A549 (cell line): Measurements from ENCODE around the gene MAPK6. TPM values are rescaled to one million over a fixed set of nuclear protein-coding genes. Genes with fewer than 3 reads are reported as not detected.

Experiments
- ATAC-seq, 2 experiments: fragments of 200-7000 bp in 1 of 2; fragments of >200 bp in 1 of 2; cut with Nextera tagmentation in 1 of 2; cut with Tn5 transposase in 1 of 2; 3 replicates each; pipeline versions ENCODE4 v1.8.0 to v1.9.1; 2018 to 2020; ENCODE audit warnings: mild to moderate bottlenecking in 1 of 2, moderate library complexity in 1 of 2
- CTCF ChIA-PET: fragments of 300-600 bp; sonication (Branson Sonifier 250); formaldehyde crosslinking; extraction: SDS; loops from one replicate; lab custom pipeline; 2021; ENCODE audit warnings: antibody characterized with exemption, inconsistent platforms; lab: Yijun Ruan, JAX
- POLR2A ChIA-PET: fragments of 350-600 bp; formaldehyde crosslinking; extraction: SDS; loops from one replicate; lab custom pipeline; 2021; ENCODE audit warnings: antibody characterized with exemption, inconsistent platforms; lab: Yijun Ruan, JAX
- DNase-seq, 2 experiments: peaks; one replicate each; pipeline versions ENCODE4 v3.0.0 to v3.0.0-alpha.2; 2011 to 2016; ENCODE audit warnings: low read depth in 1 of 2, low spot score in 1 of 2
- FAIRE-seq: peaks from 2 replicates; lab custom pipeline; 2011; peaks lifted over from hg19 to GRCh38; lab: Jason Lieb, UNC
- H3K27ac ChIP-seq, 2 experiments: fragments of >200 bp; sonication (Bioruptor Twin); formaldehyde crosslinking; 3 replicates each; pipeline ENCODE4 v1.5.1; 2016 to 2017
- H3K4me1 ChIP-seq: fragments of >200 bp; sonication (Bioruptor Twin); formaldehyde crosslinking; 3 replicates; pipeline ENCODE4 v1.6.1; 2016
- H3K4me2 ChIP-seq: fragments of >200 bp; sonication (Bioruptor Twin); formaldehyde crosslinking; 3 replicates; pipeline ENCODE4 v1.6.1; 2016
- H3K4me3 ChIP-seq: fragments of >200 bp; sonication (Bioruptor Twin); formaldehyde crosslinking; 3 replicates; pipeline ENCODE4 v1.5.1; 2016
- H3K9me3 ChIP-seq: fragments of >200 bp; sonication (Bioruptor Twin); formaldehyde crosslinking; 3 replicates; pipeline ENCODE4 v1.6.1; 2016
- BHLHE40 ChIP-seq: IDR thresholded peaks from 2 replicates; pipeline ENCODE4 v1.6.1; 2012; ENCODE audit warnings: low read depth, low read length, inconsistent platforms
- CBX2 ChIP-seq: fragments of 200-600 bp; sonication (generic); IDR thresholded peaks from 2 replicates; pipeline ENCODE4 v1.6.1; 2016; ENCODE audit warnings: low read depth, mild to moderate bottlenecking, borderline replicate concordance
- CEBPB ChIP-seq, 2 experiments: fragments of >200 bp in 1 of 2; sonication (Bioruptor Twin) in 1 of 2; formaldehyde crosslinking in 1 of 2; IDR thresholded peaks; 2 replicates each; pipeline ENCODE4 v1.6.1; 2012 to 2016
- CHD4 ChIP-seq: fragments of 200-600 bp; sonication (generic); IDR thresholded peaks from 2 replicates; pipeline ENCODE4 v1.6.1; 2016; ENCODE audit warnings: antibody characterized with exemption, mild to moderate bottlenecking, borderline replicate concordance
- E2F6 ChIP-seq: IDR thresholded peaks from 2 replicates; pipeline ENCODE4 v1.6.1; 2012; ENCODE audit warnings: low read depth, borderline replicate concordance
- EHMT2 ChIP-seq: fragments of 200-600 bp; sonication (generic); IDR thresholded peaks from 2 replicates; pipeline ENCODE4 v1.6.1; 2016; ENCODE audit warnings: antibody characterized with exemption, low read depth, mild to moderate bottlenecking, moderate library complexity
- ELK1 ChIP-seq: fragments of 150-350 bp; IDR thresholded peaks from 2 replicates; pipeline ENCODE4 v1.6.1; 2014; ENCODE audit warnings: low read depth, mild to moderate bottlenecking, low read length
- EP300 ChIP-seq, 2 experiments: fragments of >200 bp; sonication (Bioruptor Twin); formaldehyde crosslinking; IDR thresholded peaks; 2 replicates in 1 of 2; 3 replicates in 1 of 2; pipeline ENCODE4 v1.6.1; 2016 to 2017
- ESRRA ChIP-seq: fragments of 150-350 bp; IDR thresholded peaks from 2 replicates; pipeline ENCODE4 v1.6.1; 2014; ENCODE audit warnings: mild to moderate bottlenecking, low read length, borderline replicate concordance
- FOSB ChIP-seq: fragments of 250-450 bp; sonication (Bioruptor Pico); IDR thresholded peaks from 2 replicates; pipeline ENCODE4 v1.5.0; 2020; ENCODE audit warnings: mild to moderate bottlenecking, moderate library complexity
- FOSL2 ChIP-seq, 2 experiments: fragments of 450-650 bp in 1 of 2; fragments of >200 bp in 1 of 2; sonication (Bioruptor Twin) in 1 of 2; formaldehyde crosslinking; IDR thresholded peaks; 2 replicates each; pipeline versions ENCODE4 v1.5.0 to v1.6.1; 2016 to 2020; ENCODE audit warnings: mild to moderate bottlenecking in 1 of 2, moderate library complexity in 1 of 2
- HEYL ChIP-seq: fragments of 250-450 bp; sonication (Bioruptor Pico); IDR thresholded peaks from 2 replicates; pipeline ENCODE4 v1.8.0; 2021; ENCODE audit warnings: mild to moderate bottlenecking, moderate library complexity
- HOXA7 ChIP-seq: fragments of 250-450 bp; sonication (Bioruptor Pico); IDR thresholded peaks from 2 replicates; pipeline ENCODE4 v1.5.0; 2020; ENCODE audit warnings: mild to moderate bottlenecking, moderate library complexity
- NFE2L2 ChIP-seq: fragments of 150-350 bp; conservative IDR thresholded peaks from 2 replicates; pipeline ENCODE4 v1.6.1; 2014; ENCODE audit warnings: low read length
- PHF8 ChIP-seq: fragments of 200-600 bp; sonication (generic); IDR thresholded peaks from 2 replicates; pipeline ENCODE4 v1.6.1; 2016; ENCODE audit warnings: low read depth, mild to moderate bottlenecking, antibody characterized with exemption, moderate library complexity, borderline replicate concordance
- RARB ChIP-seq: fragments of 250-450 bp; sonication (Bioruptor Pico); IDR thresholded peaks from 2 replicates; pipeline ENCODE4 v1.8.0; 2021; ENCODE audit warnings: mild to moderate bottlenecking, moderate library complexity
- RFX5 ChIP-seq: fragments of 450-650 bp; IDR thresholded peaks from 2 replicates; pipeline ENCODE4 v1.7.1; 2014; ENCODE audit warnings: antibody characterized with exemption, mild to moderate bottlenecking, moderate library complexity
- SMC3 ChIP-seq: fragments of >200 bp; sonication (Bioruptor Twin); formaldehyde crosslinking; IDR thresholded peaks from 3 replicates; pipeline ENCODE4 v1.6.1; 2018; ENCODE audit warnings: inconsistent platforms
- SREBF2 ChIP-seq: fragments of 450-650 bp; IDR thresholded peaks from 2 replicates; pipeline ENCODE4 v1.6.1; 2014; ENCODE audit warnings: mild to moderate bottlenecking, moderate library complexity
- ZC3H11A ChIP-seq: fragments of 450-650 bp; IDR thresholded peaks from 2 replicates; pipeline ENCODE4 v1.6.1; 2014; ENCODE audit warnings: antibody characterized with exemption, mild to moderate bottlenecking
- ZFP36 ChIP-seq: fragments of 450-650 bp; IDR thresholded peaks from 2 replicates; pipeline ENCODE4 v1.6.1; 2014; ENCODE audit warnings: borderline replicate concordance; ENCODE audit not compliant: partially characterized antibody
- ZSCAN20 ChIP-seq: fragments of 250-450 bp; sonication (Bioruptor Pico); IDR thresholded peaks from 2 replicates; pipeline ENCODE4 v1.8.0; 2022; ENCODE audit warnings: mild to moderate bottlenecking, moderate library complexity
- WGBS: methylation state at CpG from one replicate; pipeline ENCODE4 v1.1.6; 2017; ENCODE audit errors: missing lambda C conversion rate; 5-methylcytosine and 5-hydroxymethylcytosine counted together
- polyA plus RNA-seq, 4 experiments: library from polyadenylated mRNA; depleted of rRNA in 3 of 4; stranded (reverse); fragments of >200 nt; fragmentation: RNase III in 1 of 4; extraction: RNeasy Plus Mini Kit Qiagen cat#74134 plus additional on column Dnase treatment in 1 of 4; gene quantifications; 2 replicates in 3 of 4; 3 replicates in 1 of 4; pipeline ENCODE4 v1.2.3, GENCODE V29; 2011 to 2017
- TF ChIP-seq, protein P1 (sequence below): fragments of 250-450 bp; sonication (Bioruptor Pico); IDR thresholded peaks from 2 replicates; pipeline ENCODE4 v1.5.0; 2021; ENCODE audit warnings: mild to moderate bottlenecking, moderate library complexity, borderline replicate concordance
- TF ChIP-seq, protein P2 (sequence below): IDR thresholded peaks from 2 replicates; pipeline ENCODE4 v1.6.1; 2012
- TF ChIP-seq, protein P3 (sequence below): fragments of >200 bp; sonication (Bioruptor Twin); formaldehyde crosslinking; IDR thresholded peaks from 2 replicates; pipeline ENCODE4 v1.6.1; 2016

MAPK6 gene
- polyA plus RNA-seq, 2 of the 4 experiments (the other 2 are of a cell fraction), result 49.1 to 126 TPM

DNA sequence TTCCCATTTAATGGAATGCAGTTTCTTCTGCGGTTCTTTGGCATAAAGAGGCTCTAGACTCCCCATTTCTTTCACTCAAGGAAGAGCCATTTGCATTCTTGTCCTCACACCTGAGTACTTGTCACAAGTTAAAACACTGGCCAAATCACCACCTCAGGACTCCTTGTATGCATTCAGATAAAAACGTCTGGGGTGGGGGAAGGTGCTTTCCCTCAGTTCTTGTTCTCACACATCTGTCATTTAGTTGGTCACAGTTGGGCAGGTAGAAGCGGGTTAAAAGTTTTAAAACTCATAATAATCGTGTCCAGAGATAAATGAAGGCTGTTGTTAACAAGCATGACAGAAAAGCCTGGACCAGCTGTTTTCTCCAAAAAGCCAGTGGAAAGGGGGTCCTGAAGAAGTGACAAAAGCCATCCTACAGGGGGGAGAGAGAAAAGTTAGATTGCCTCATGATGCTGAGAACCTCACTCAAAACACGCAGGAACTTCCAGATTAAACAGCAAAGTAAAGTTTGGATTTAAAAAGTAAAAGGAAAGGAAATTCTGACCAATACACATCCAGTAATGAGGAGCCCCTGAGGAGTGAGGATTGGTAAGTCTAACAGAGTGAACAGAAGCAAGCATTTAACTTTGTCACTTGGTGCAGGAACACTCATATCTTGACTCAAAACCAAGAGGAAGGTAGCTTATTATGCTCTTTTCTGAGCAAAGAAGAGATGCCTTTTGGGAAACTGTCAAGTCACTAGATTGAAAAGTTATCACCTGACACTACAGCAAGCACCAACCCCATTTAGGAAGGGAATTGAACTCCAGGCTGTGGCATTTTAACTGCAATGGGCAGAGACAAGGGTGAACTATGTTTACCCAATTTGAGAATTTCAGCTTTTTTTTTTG is 90.8 kb downstream of the MAPK6 start:
- no peak for ATAC-seq
- POLR2A ChIA-PET, result no interaction called here
- no peak for DNase-seq
- no peak overlapping the region for H3K27ac ChIP-seq
- CTCF ChIA-PET, result interaction anchor here (0.8 to 2.5 kb wide), 4 partner anchors 12 to 135 kb away, joined by 3 to 5 read pairs (median 4); no protein-coding TSS in a partner anchor
- no peak overlapping the region for H3K4me2 ChIP-seq
- 58% methylated on average over 5 of the region's 5 CpGs for WGBS
- TF ChIP-seq, protein P1, sequence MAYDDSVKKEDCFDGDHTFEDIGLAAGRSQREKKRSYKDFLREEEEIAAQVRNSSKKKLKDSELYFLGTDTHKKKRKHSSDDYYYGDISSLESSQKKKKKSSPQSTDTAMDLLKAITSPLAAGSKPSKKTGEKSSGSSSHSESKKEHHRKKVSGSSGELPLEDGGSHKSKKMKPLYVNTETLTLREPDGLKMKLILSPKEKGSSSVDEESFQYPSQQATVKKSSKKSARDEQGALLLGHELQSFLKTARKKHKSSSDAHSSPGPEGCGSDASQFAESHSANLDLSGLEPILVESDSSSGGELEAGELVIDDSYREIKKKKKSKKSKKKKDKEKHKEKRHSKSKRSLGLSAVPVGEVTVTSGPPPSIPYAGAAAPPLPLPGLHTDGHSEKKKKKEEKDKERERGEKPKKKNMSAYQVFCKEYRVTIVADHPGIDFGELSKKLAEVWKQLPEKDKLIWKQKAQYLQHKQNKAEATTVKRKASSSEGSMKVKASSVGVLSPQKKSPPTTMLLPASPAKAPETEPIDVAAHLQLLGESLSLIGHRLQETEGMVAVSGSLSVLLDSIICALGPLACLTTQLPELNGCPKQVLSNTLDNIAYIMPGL, result no peak
- TF ChIP-seq HOXA7 (CRISPR knock-in tag) (no peak), HEYL (no peak), E2F6 (no peak), EHMT2 (no peak), CEBPB (IDR thresholded peaks at IDR 0.05) (no peak), EP300 (IDR thresholded peaks at IDR 0.05) (no peak), CHD4 (no peak), ESRRA (no peak), SMC3 (no peak), NFE2L2 (no peak), PHF8 (no peak), RARB (CRISPR knock-in tag) (no peak), ZC3H11A (no peak)
- TF ChIP-seq, protein P2, sequence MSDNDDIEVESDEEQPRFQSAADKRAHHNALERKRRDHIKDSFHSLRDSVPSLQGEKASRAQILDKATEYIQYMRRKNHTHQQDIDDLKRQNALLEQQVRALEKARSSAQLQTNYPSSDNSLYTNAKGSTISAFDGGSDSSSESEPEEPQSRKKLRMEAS, result no peak
- TF ChIP-seq, protein P3, sequence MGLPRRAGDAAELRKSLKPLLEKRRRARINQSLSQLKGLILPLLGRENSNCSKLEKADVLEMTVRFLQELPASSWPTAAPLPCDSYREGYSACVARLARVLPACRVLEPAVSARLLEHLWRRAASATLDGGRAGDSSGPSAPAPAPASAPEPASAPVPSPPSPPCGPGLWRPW, result no peak
- no peak overlapping the region for H3K4me3 ChIP-seq
- no peak for FAIRE-seq
- no peaks in the 10 kb centered on the region for H3K4me1 ChIP-seq
- no peaks in the 10 kb centered on the region for H3K9me3 ChIP-seq

DNA sequence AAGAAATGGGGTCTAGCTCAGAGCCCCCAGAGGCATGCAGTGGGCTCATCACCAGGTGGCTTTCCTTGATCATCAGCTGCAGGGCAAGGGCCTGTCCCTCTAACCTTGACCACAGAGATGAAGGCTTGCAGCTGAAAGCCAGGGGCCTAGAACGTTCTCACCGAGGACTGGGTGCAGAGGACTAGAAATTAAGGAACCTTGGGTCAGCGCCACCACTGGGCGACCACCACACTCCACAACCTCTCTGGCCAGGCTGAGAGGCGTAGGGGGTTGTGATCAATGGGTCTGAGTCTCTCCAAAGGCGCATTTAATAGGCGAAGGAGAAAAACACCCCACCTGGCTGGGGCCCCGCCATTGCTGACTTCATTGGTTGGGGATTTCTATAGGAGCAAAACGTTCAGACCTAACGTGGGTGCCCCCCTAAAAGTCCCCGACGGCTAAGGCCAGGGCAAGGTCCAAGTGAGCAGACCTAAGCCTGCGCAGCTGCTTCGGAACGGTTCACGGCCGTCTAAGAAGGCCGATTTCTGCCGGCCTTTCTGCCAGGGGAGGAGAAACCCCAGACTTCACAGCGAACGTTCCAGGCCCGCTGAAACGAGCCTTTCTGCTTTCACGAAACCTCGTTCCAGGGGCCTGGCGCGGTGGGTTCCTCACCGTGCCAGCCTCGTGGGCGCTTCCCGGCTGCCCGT is 92.6 kb downstream of the MAPK6 start:
- 87% methylated on average over 32 of the region's 32 CpGs for WGBS
- H3K9me3 ChIP-seq, result no peaks in the 10 kb centered on the region
- CTCF ChIA-PET, result interaction anchor here (0.9 to 5.1 kb wide), 7 partner anchors 13 to 84 kb away, joined by 3 to 14 read pairs (median 3); no protein-coding TSS in a partner anchor
- H3K4me3 ChIP-seq, result no peak overlapping the region
- no peak for FAIRE-seq
- no peak overlapping the region for H3K4me2 ChIP-seq
- POLR2A ChIA-PET, result no interaction called here
- TF ChIP-seq FOSL2 (IDR thresholded peaks at IDR 0.05) (no peak), FOSL2 (CRISPR knock-in tag; IDR thresholded peaks at IDR 0.05) (no peak), ELK1 (no peak), BHLHE40 (no peak), HOXA7 (CRISPR knock-in tag) (no peak), ZFP36 (no peak), CBX2 (no peak), PHF8 (no peak), RFX5 (no peak), E2F6 (no peak), ZSCAN20 (CRISPR knock-in tag) (no peak), ZC3H11A (no peak), SREBF2 (no peak), FOSB (no peak)
- TF ChIP-seq, protein P1, result no peak
- DNase-seq, result no peak
- no peak for ATAC-seq
- peak overlapping the region in 1 of 2 experiments; percentile 6; a peak in 1 of 6 replicates for H3K27ac ChIP-seq
- peaks cover 10% of the 10 kb centered on the region for H3K4me1 ChIP-seq
